Panc1 (cell line): ENCODE data around the gene FUOM. TPM values are rescaled to one million over a fixed set of nuclear protein-coding genes. Genes with fewer than 3 reads are reported as not detected.

Experiments
- ATAC-seq: fragments of 200-7000 bp; cut with Tn5 transposase; 2 replicates; pipeline ENCODE4 v1.9.1; 2020; ENCODE audit warnings: mild to moderate bottlenecking, moderate library complexity
- BruUV-seq: library from RNA; stranded (reverse); fragments of 400-500 nt; replicated peaks from 2 replicates; lab custom pipeline; 2021; lab: Mats Ljungman, UMichigan
- CTCF ChIA-PET: fragments of 300-600 bp; sonication (Branson Sonifier 250); formaldehyde crosslinking; loops from one replicate; lab custom pipeline; 2022; ENCODE audit warnings: antibody characterized with exemption; lab: Charles Lee
- POLR2A ChIA-PET: fragments of 300-600 bp; sonication (Branson Sonifier 250); formaldehyde crosslinking; loops from one replicate; lab custom pipeline; 2022; ENCODE audit warnings: antibody characterized with exemption; lab: Charles Lee
- DNase-seq: peaks from one replicate; pipeline ENCODE4 v3.0.0-alpha.2; 2010; ENCODE audit warnings: low read depth, low spot score
- H3K27ac ChIP-seq: 2 replicates; pipeline ENCODE4 v1.5.1; 2011; ENCODE audit warnings: mild to moderate bottlenecking, low read length, inconsistent platforms
- H3K27me3 ChIP-seq: fragments of 200-500 bp; sonication (Bioruptor generic); 2 replicates; pipeline ENCODE4 v1.6.0; 2014; ENCODE audit warnings: low read length, inconsistent platforms; ENCODE audit not compliant: control insufficient read depth, insufficient read depth
- H3K36me3 ChIP-seq: fragments of 200-500 bp; sonication (Bioruptor generic); 2 replicates; pipeline ENCODE4 v1.5.1; 2014; ENCODE audit warnings: inconsistent platforms, mild to moderate bottlenecking, low read length, moderate library complexity; ENCODE audit not compliant: control insufficient read depth, insufficient read depth
- H3K4me1 ChIP-seq: 2 replicates; pipeline ENCODE4 v1.5.1; 2011; ENCODE audit warnings: inconsistent platforms, mild to moderate bottlenecking, low read length, moderate library complexity; ENCODE audit not compliant: control insufficient read depth, insufficient read depth
- H3K4me3 ChIP-seq, 2 experiments: 2 replicates each; pipeline ENCODE4 v1.5.1; 2011 to 2012; ENCODE audit warnings: low read depth in 2 of 2, low read length in 2 of 2, mild to moderate bottlenecking in 2 of 2, inconsistent platforms in 1 of 2, moderate library complexity in 1 of 2
- H3K9me3 ChIP-seq: fragments of 200-500 bp; sonication (Bioruptor generic); 2 replicates; pipeline ENCODE4 v1.5.1; 2014; ENCODE audit warnings: low read depth, mild to moderate bottlenecking, inconsistent platforms, low read length, moderate library complexity; ENCODE audit not compliant: control insufficient read depth, insufficient read depth
- CTCF ChIP-seq: fragments of 450-650 bp; IDR thresholded peaks from 2 replicates; pipeline ENCODE4 v1.5.1; 2017; ENCODE audit warnings: mild to moderate bottlenecking
- POLR2AphosphoS5 ChIP-seq: IDR thresholded peaks from 2 replicates; pipeline ENCODE4 v1.6.1; 2012; ENCODE audit warnings: mild to moderate bottlenecking, low read depth, low read length, moderate library complexity
- REST ChIP-seq, 2 experiments: IDR thresholded peaks; 2 replicates each; pipeline ENCODE4 v1.6.1; 2011 to 2012; ENCODE audit warnings: low read depth in 2 of 2, control low read depth in 1 of 2, low read length in 1 of 2, mild to moderate bottlenecking in 1 of 2, moderate library complexity in 1 of 2; ENCODE audit not compliant: insufficient read depth in 1 of 2
- SIN3A ChIP-seq: IDR thresholded peaks from 2 replicates; pipeline ENCODE4 v1.6.1; 2012; ENCODE audit warnings: low read depth, mild to moderate bottlenecking, low read length, moderate library complexity, borderline replicate concordance; ENCODE audit not compliant: insufficient read depth
- TCF7L2 ChIP-seq: IDR thresholded peaks from 2 replicates; pipeline ENCODE4 v1.6.1; 2011; ENCODE audit warnings: mild to moderate bottlenecking, low read depth, low read length, inconsistent platforms
- in situ Hi-C: cut with HindIII; loops from 2 replicates; pipeline ENCODE4 v1.10.0; 2016; ENCODE audit warnings: low sequenced_read_pairs, low pct_unique_long_range_greater_than_20kb
- intact Hi-C: fragments of 100-400 bp; cut with micrococcal nuclease; formaldehyde crosslinking; loops from one replicate; pipeline ENCODE4 v1.10.0; 2022; ENCODE audit not compliant: unreplicated experiment
- total RNA-seq: library from RNA; stranded (reverse); gene quantifications from one replicate; pipeline ENCODE4 v1.2.1, GENCODE V29; 2021; ENCODE audit not compliant: unreplicated experiment

The FUOM gene
- total RNA-seq, 1 experiment from 2014 or later: 39.6 TPM

DNA sequence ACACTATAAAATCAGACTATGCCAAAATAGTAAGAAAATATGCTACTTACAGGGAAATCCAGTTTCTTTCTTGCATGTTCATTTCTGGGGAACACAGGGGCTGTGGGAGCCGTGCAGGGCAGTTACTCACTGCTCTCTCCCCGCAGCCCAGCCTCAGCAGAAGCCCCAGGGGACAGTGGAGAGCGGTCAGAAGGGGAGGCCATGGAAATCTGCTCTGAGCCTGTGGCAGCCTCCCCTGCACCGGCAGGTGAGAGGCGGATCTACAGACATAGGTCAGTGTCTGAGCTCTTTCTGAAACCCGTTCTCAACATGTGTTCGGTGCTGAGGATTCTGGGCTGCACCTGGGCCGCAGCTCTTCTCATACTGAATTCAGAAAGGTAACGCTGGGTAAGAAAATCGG lies 46.2 kb downstream of the FUOM start:
- TF ChIP-seq CTCF: no peak
- no peak for TF ChIP-seq SIN3A
- no peak for TF ChIP-seq TCF7L2
- no peak for TF ChIP-seq REST (IDR thresholded peaks at IDR 0.05; ENCODE audit: insufficient read depth in 1 of 2, low read depth in 2 of 2, low read length in 1 of 2)
- TF ChIP-seq POLR2AphosphoS5: no peak
- ATAC-seq (no peak), DNase-seq (no peak)
- Histone ChIP-seq H3K27me3 (no peaks in the 10 kb centered on the region), H3K27ac (no peak overlapping the region), H3K36me3 (peaks cover 4% of the 10 kb centered on the region; the same call in 1 of the 2 replicates), H3K9me3 (no peaks in the 10 kb centered on the region), H3K4me3 (no peak overlapping the region), H3K4me1 (peaks cover 13% of the 10 kb centered on the region; the same call in 1 of the 2 replicates)
- in situ Hi-C loops (no loop called here), intact Hi-C loops (no loop called here)
- ChIA-PET CTCF (interaction anchor here (0.7 kb wide), 1 partner anchor 471 kb away, joined by 3 read pairs; no protein-coding TSS in a partner anchor), POLR2A (no interaction called here)
- BruUV-seq: no TSS peak

GRCh38 chr10:133310789-133311188 lies 47.0 kb downstream of the FUOM start:
- BruUV-seq: no TSS peak

More at GRCh38 chr10:133310789-133311188, 47.0 kb downstream of the FUOM start:
- H3K4me1 ChIP-seq: peaks cover 13% of the 10 kb centered on the region; the same call in 1 of the 2 replicates
- no peaks in the 10 kb centered on the region for H3K27me3 ChIP-seq
- H3K27ac ChIP-seq: no peak overlapping the region
- POLR2A ChIA-PET: no interaction called here
- peaks cover 4% of the 10 kb centered on the region; the same call in 1 of the 2 replicates for H3K36me3 ChIP-seq
- no peak for ATAC-seq
- in situ Hi-C loops: no loop called here
- TF ChIP-seq SIN3A (no peak), TCF7L2 (no peak), POLR2AphosphoS5 (no peak), CTCF (no peak), REST (IDR thresholded peaks at IDR 0.05; ENCODE audit: insufficient read depth in 1 of 2, low read depth in 2 of 2, low read length in 1 of 2) (no peak)
- H3K4me3 ChIP-seq: no peak overlapping the region
- DNase-seq: no peak
- no peaks in the 10 kb centered on the region for H3K9me3 ChIP-seq
- intact Hi-C loops: no loop called here
- CTCF ChIA-PET: no interaction called here
